M059J (cell line): ENCODE measurements around the gene SCN3A. TPM values are rescaled to one million over a fixed set of nuclear protein-coding genes. Genes with fewer than 3 reads are reported as not detected.

ENCODE experiments used
- DNase-seq: peaks from one replicate; pipeline ENCODE4 v3.0.0-alpha.2; 2012; ENCODE audit warnings: low read depth
- total RNA-seq: library from RNA; depleted of rRNA; stranded (reverse); fragments of >200 nt; shearing (Covaris generic); gene quantifications from 2 replicates; pipeline ENCODE4 v1.2.3, GENCODE V29; 2014; rRNA removed

The SCN3A gene
- 0.39 and 0.67 TPM in 2 replicates for total RNA-seq

GRCh38 chr2:165203689-165204559, at the start of gene SCN3A:
TSS of gene SCN3A (minus strand) at chr2:165204050. CDS start at chr2:165176394, 27,656 bp downstream.
- peak; percentile 43 for DNase-seq

DNA sequence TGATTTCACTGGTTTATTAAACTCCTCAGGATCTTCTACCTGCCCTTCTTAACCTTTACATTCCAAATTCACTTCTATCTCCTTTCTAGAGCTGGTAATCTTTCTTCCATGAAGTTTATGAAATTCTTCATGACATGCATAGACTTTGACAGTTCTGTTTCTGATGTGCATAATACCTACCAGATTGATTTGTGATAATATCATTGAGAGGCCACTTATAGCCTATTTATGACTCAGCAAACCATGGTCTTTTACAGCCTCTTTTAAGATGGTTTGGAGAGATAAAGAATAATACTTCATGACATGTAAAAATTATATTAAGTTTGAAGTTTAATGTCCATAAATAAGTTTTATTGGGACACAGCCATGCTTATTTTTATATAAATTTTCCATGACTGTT, 49.3 kb upstream of the SCN3A start:
- DNase-seq = no peak

GRCh38 chr2:165251366-165251765, 47.5 kb upstream of the SCN3A start:
- DNase-seq = no peak

GRCh38 chr2:165248238-165248637, 44.4 kb upstream of the SCN3A start:
- no peak for DNase-seq

DNA sequence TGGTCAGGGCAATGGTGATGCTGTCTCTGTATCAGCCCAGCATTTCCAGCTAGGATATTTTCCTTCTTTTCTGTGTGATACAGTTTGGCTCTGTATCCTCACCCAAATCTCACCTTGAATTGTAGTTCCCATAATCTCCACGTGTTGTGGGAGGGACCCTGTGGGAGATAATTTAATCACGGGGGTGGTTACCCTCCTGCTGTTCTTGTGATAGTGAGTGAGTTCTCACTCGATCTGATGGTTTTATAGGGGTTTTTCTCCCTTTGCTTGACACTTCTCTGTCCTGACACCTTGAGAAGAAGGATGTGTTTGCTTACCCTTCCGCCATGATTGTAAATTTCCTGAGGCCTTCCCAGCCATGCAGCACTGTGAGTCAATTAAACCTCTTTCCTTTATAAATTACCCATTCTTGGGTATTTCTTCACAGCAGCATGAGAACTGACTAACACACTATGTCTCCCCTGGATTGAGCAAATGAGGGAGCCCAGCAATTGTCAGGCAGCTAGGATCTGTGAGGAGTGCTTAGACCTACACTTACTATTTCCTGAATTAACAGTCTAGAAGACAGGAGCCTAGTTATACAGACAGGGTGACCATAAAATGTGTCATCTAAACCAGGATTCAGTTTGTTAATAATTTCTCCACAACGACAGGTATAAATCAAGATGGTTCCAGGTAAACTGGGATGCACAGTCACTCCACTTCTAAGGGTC, 41.4 kb upstream of the SCN3A start:
- no peak for DNase-seq

- DNase-seq = no peak
Measured at GRCh38 chr2:165240916-165241315, 37.1 kb upstream of the SCN3A start.

DNA sequence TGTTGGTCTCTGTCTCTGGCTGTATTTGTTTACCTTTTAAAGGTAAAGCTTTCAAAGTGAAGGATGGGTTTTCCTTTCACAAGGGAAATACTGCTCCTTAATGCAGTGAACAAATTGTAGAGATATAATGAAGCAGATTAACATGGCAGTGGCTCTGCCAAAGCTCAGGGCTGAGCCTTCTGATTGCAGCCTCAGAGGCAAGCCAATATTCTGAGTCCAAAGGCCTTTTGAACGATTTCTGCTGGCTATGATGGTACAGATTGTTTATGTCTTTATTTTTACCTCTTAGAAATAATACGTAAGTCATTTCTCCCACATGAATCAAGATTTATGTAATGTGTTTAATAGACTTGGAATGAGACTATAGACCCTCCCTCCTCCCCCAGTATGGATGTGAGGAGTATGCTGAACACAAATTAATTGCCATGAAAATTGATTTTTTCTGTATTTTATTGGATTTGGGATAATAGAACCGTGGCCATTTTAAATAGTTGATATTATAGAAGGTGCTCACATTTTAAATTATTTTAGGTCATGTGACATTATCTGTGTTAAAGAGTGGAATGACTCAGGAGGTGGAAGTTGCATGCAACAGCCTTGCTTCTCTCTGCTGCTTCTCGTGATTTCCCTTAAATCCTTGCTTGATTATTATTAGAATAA, 36.1 kb upstream of the SCN3A start:
- no peak for DNase-seq

DNA sequence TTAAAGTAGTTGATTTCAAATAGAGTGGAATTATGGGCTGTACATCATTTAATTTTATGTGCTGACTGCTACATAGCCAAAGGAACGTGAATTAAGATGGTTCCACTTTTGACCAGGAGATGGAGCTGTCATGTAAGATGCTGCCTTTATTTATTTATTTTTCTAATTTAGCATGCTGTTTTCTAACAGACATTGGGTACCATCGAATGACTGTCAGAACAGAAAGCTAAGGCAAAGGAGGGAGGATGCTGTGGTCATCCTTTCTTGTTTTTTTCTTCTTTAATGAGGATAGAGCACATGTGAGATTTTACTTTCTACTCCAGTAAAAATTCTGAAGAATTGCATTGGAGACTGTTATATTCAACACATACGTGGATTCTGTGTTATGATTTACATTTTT, 35.4 kb upstream of the SCN3A start, which contains the start of gene SCN2A:
SCN2A (plus strand) TSS at position 185 of the 400 bp plus-strand sequence. CDS start 56,410 bp downstream, outside the sequence.
- DNase-seq = peak; percentile 42

- DNase-seq = peak; percentile 9
Measured at GRCh38 chr2:165238295-165238694, 34.4 kb upstream of the SCN3A start.

GRCh38 chr2:165237056-165237455, 33.2 kb upstream of the SCN3A start:
- DNase-seq = no peak

- no peak for DNase-seq
Measured at GRCh38 chr2:165227571-165227970, 23.7 kb upstream of the SCN3A start.

DNA sequence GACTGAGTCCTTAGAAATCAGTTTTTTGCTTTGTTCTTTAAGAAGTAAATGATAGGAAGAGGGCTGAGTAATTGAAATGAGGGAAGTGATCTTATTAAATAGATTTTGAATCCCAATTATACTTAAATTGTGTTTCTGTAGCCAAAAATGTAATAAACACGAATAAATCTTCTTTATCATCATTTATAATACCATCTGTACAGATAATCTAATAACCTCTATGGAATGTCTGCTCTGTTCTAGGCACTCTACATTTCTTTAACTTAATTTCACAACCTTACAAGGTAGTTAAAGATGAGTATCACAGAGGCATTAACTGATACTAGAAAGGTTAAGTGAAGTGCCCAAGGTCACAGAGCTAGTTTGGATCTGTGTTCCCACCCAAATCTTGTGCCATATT, 21.1 kb upstream of the SCN3A start:
- no peak for DNase-seq

DNA sequence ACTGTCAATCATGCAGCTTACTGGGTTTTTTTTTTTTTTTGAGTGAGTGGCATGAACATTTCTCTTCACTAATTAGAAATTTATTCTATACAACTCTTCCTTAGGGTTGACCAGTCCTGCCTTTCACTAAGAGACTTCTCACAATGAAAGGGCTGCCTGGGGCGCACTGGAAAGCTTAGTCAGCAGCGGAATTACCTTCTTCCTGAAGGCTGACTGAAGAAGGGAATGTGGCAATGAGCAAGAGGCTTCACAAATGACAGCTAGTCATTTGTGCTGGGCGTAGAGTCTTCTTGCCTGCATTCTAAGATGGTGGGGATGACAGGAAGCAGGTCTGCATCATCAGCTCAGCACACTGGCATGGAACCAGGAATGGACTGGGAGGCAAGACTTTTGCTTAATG, 15.6 kb upstream of the SCN3A start:
- DNase-seq = peak; percentile 24

GRCh38 chr2:165214093-165214492, 10.2 kb upstream of the SCN3A start:
- DNase-seq = no peak

DNA sequence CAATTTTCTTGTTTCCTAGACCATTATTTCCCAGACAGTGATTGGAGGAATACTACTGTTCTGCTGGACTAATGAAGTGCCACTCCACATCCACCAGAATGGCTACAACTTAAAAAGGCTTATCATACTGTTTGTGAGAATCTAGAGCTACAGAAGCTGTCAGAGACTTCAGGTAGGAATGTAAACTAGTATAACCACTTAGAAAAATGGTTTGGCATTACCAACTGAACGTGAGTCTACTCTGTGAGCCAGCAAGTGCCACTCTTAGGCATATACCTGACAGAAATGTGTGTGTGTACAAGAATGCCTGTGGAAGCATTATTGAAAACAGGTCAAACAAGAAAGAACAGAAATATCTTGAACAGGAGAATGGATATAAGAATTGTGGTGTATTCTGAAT, 4.2 kb upstream of the SCN3A start:
- no peak for DNase-seq

GRCh38 chr2:165205865-165206264, 2.0 kb upstream of the SCN3A start:
- DNase-seq = no peak

DNA sequence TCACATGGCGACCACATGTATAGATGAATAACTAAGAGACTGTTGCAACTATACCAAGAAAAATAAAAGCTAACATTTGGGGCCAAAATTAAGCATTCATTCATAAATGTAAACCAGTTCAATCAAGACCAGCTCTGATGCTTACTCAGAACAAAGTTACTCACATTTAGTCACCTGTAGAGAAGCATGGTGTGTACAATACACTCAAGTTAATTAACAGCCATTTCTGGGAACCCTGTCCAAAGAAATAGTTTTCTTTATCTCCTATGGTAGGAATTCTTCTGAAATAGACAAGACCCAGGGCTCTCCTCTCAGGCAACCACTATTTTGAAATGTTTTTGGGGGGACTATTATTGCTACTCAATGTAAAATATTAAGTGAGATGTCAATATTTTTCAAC, 1.6 kb downstream of the SCN3A start:
- no peak for DNase-seq

DNA sequence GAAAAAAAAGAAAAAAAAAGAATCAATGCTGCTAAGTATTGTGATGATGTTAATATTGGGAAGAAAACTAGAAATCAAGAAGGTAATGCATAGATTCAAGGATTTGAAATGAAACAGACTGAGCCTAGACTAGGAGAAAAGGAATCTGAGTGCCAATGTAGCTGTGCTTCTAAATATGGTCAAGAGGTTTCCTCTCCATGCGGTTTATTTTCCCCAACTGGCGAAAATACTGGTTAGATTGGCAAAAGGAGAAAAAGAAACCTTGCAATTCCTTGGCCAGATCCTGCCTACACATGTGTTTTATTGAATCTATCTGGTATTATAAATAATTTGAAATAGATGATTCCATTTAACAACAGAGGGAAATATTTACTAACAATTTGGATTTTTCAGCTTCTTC, 5.7 kb downstream of the SCN3A start:
- peak; percentile 5 for DNase-seq

DNA sequence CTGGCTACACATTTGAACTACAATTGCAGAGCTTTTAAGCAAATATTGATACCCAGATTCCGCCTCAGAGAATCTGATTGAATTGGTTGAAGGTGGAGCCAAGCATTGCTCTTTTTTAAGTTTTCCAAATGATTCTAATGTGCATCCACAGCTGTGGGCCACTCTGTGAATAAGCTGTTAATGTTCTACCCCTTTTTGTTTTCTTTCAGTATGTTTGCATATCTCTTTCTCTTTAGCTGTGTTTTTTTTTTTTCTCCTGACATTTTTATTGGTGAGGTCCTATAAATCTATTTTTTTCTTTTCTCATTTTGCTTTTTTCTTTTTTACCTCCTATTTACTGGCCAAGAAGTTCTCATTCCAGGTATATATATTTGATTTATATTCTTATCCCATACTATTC, 6.5 kb downstream of the SCN3A start:
- no peak for DNase-seq

- DNase-seq = no peak
Measured at GRCh38 chr2:165196411-165196810, 7.4 kb downstream of the SCN3A start.

DNA sequence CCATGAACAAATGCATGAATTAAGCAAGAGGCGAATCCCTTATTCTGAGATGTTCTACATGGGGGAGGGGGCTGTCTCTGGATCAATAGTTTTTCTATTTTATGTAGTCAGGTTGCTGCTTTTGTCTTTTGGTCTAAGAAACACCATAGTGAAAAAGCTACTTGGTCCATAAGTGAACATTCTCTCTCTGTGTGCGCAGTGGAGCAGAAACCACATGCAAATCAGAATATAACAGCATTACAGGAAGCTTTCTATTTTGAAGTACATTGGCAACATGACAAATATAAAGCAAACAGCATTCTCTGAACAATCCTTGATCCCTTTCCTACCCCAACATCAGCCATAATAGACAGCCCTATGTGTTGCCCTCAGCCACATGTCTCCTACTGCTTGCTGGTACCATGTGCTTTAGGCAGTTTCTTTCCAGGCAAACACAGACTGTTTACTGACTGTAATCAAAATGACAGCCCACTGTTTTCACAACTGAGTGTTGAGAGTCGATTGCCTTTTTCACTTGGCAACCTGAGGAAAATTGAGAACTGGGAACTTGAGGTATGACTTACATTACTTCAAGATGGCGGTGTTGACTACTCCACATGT, 10.6 kb downstream of the SCN3A start:
- DNase-seq = no peak

GRCh38 chr2:165192729-165193128, 11.1 kb downstream of the SCN3A start:
- DNase-seq = no peak
